Thyroid gland (tissue), 4 donors: ENCODE results near the gene CHST11. TPM values are rescaled to one million over a fixed set of nuclear protein-coding genes. Genes with fewer than 3 reads are reported as not detected.

Experiments used
- DNase-seq, 2 donors: peaks; one replicate each; pipeline ENCODE4 v3.0.0-alpha.2; 2019
- H3K27ac ChIP-seq, 3 donors: fragments of 200-600 bp; sonication (generic); 1 replicate in 2 of 3; 2 replicates in 1 of 3; pipeline ENCODE4 v1.5.1; 2016 to 2019; ENCODE audit warnings: mild to moderate bottlenecking in 1 of 3, moderate library complexity in 1 of 3
- H3K27me3 ChIP-seq: fragments of 200-600 bp; sonication (generic); one replicate; pipeline ENCODE4 v1.5.1; 2019
- H3K36me3 ChIP-seq, 2 donors: fragments of 200-600 bp; sonication (generic); one replicate each; pipeline ENCODE4 v1.5.1; 2016 to 2019
- H3K4me1 ChIP-seq, 2 donors: fragments of 200-600 bp; sonication (generic); one replicate each; pipeline ENCODE4 v1.5.1; 2017 to 2019
- H3K4me3 ChIP-seq, 3 donors: fragments of 200-600 bp; sonication (generic); replicated peaks in 1 of 3; 1 replicate in 2 of 3; 2 replicates in 1 of 3; pipeline ENCODE4 v1.5.1; 2016; ENCODE audit warnings: mild to moderate bottlenecking in 1 of 3
- H3K9me3 ChIP-seq: fragments of 200-600 bp; sonication (generic); one replicate; pipeline ENCODE4 v1.5.1; 2017
- POLR2A ChIP-seq, 2 donors: fragments of 450-650 bp; IDR thresholded peaks; one replicate each; pipeline ENCODE4 v1.6.1; 2017; ENCODE audit warnings: antibody characterized with exemption in 2 of 2, mild to moderate bottlenecking in 2 of 2, moderate library complexity in 1 of 2
- WGBS, 2 donors: methylation state at CpG; one replicate each; pipeline ENCODE4 v1.1.5; 2017; 5-methylcytosine and 5-hydroxymethylcytosine counted together
- intact Hi-C: fragments of 100-400 bp; cut with DNase I; formaldehyde crosslinking; loops from one replicate; pipeline ENCODE4 v1.15.1; 2023
- total RNA-seq, 4 donors: library from RNA; depleted of rRNA; stranded (reverse); fragments of >200 nt; gene quantifications; one replicate each; pipeline ENCODE4 v1.2.3, GENCODE V29; 2016
- TF ChIP-seq, protein P1 (sequence below), 6 experiments: fragments of 200-600 bp in 3 of 6; fragments of 450-650 bp in 3 of 6; sonication (generic) in 3 of 6; IDR thresholded peaks; one replicate each; pipeline ENCODE4 v1.5.1; 2016 to 2019; ENCODE audit warnings: antibody characterized with exemption in 6 of 6, mild to moderate bottlenecking in 2 of 6, inconsistent platforms in 1 of 6, moderate library complexity in 1 of 6

CHST11 gene
- total RNA-seq, 4 donors from 2014 or later: 6.9 to 11.6 (median 8.0) TPM

DNA sequence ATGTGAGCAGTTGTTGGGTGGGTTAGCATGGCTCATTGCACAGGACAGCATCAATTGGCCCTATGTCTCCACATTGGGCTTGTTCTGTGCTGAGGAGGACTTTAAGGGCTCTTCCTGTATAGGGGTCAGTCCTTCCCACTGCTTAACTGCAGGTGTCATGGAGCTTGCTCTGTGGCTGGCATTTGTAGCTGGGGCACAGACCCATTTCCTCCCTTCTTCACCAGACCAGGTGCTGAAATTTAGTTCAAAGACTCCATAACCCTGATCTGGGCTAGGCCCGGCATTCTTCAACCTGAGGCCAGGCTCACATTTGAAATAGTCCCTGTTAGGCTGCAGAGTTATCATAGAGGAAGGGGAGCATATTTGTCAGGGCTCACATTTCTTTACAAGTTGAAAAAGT is 12.8 kb downstream of the CHST11 start:
- Histone ChIP-seq H3K9me3 (no peaks in the 10 kb centered on the region), H3K27me3 (no peaks in the 10 kb centered on the region), H3K27ac (no peak overlapping the region), H3K36me3 (no peaks in the 10 kb centered on the region), H3K4me3 (no peak overlapping the region), H3K4me1 (peaks cover 8 to 14% of the 10 kb centered on the region in 2 donors)
- intact Hi-C loops: no loop called here
- TF ChIP-seq, protein P1, sequence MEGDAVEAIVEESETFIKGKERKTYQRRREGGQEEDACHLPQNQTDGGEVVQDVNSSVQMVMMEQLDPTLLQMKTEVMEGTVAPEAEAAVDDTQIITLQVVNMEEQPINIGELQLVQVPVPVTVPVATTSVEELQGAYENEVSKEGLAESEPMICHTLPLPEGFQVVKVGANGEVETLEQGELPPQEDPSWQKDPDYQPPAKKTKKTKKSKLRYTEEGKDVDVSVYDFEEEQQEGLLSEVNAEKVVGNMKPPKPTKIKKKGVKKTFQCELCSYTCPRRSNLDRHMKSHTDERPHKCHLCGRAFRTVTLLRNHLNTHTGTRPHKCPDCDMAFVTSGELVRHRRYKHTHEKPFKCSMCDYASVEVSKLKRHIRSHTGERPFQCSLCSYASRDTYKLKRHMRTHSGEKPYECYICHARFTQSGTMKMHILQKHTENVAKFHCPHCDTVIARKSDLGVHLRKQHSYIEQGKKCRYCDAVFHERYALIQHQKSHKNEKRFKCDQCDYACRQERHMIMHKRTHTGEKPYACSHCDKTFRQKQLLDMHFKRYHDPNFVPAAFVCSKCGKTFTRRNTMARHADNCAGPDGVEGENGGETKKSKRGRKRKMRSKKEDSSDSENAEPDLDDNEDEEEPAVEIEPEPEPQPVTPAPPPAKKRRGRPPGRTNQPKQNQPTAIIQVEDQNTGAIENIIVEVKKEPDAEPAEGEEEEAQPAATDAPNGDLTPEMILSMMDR (IDR thresholded peaks at IDR 0.05): no peak
- no peak for TF ChIP-seq POLR2A (IDR thresholded peaks at IDR 0.05)
- 83 to 100% methylated on average over 1 of the region's 1 CpG for WGBS, 2 donors
- no peak for DNase-seq

DNA sequence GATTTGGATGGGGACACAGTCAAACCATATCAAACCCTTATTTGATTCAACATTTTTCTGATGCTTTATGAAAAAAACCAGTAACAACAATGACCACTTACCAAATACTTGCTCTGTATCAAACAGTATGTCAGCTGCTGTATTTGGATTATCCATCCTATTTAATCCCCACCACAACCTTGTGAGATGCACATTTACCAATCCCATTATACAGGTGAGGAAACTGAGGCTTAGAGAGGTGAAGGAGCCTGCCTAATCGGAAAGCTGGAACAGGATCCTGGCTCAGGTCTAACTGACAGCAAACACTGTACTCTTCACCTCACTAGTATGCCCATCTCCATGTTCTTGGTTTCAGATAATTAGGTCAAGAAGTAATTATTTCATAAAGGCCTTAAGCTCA is 13.8 kb downstream of the CHST11 start:
- Histone ChIP-seq H3K27ac (no peak overlapping the region), H3K4me3 (no peak overlapping the region), H3K4me1 (peaks cover 4 to 6% of the 10 kb centered on the region in 2 donors), H3K36me3 (no peaks in the 10 kb centered on the region), H3K27me3 (no peaks in the 10 kb centered on the region), H3K9me3 (no peaks in the 10 kb centered on the region)
- intact Hi-C loops: no loop called here
- WGBS, 2 donors: 95 to 100% methylated on average over 1 of the region's 1 CpG
- no peak for TF ChIP-seq POLR2A (IDR thresholded peaks at IDR 0.05)
- TF ChIP-seq, protein P1 (IDR thresholded peaks at IDR 0.05): no peak
- no peak for DNase-seq

- H3K27me3 ChIP-seq: no peaks in the 10 kb centered on the region
- TF ChIP-seq, protein P1 (IDR thresholded peaks at IDR 0.05): no peak
- TF ChIP-seq POLR2A (IDR thresholded peaks at IDR 0.05): no peak
- H3K36me3 ChIP-seq: no peaks in the 10 kb centered on the region
- H3K27ac ChIP-seq: no peak overlapping the region
- intact Hi-C loops: no loop called here
- no peak for DNase-seq
- 96% methylated on average over 3 of the region's 3 CpGs for WGBS, 2 donors
- no peak overlapping the region for H3K4me3 ChIP-seq
- H3K9me3 ChIP-seq: no peaks in the 10 kb centered on the region
- no peaks in the 10 kb centered on the region for H3K4me1 ChIP-seq
Measured at GRCh38 chr12:104471336-104471735, 14.6 kb downstream of the CHST11 start.

- no peaks in the 10 kb centered on the region for H3K27me3 ChIP-seq
- WGBS, 2 donors: 93% methylated on average over 4 of the region's 4 CpGs
- no peaks in the 10 kb centered on the region for H3K9me3 ChIP-seq
- intact Hi-C loops: no loop called here
- TF ChIP-seq, protein P1 (IDR thresholded peaks at IDR 0.05): no peak
- TF ChIP-seq POLR2A (IDR thresholded peaks at IDR 0.05): no peak
- no peak overlapping the region for H3K27ac ChIP-seq
- H3K36me3 ChIP-seq: no peaks in the 10 kb centered on the region
- H3K4me1 ChIP-seq: no peaks in the 10 kb centered on the region
- H3K4me3 ChIP-seq: no peak overlapping the region
- no peak for DNase-seq
Measured at GRCh38 chr12:104472748-104473147, 16.0 kb downstream of the CHST11 start.

GRCh38 chr12:104473374-104473983 is 16.7 kb downstream of the CHST11 start:
- intact Hi-C loops: no loop called here
- WGBS, 2 donors: 74 to 76% methylated on average over 10 of the region's 10 CpGs
- no peaks in the 10 kb centered on the region for H3K4me1 ChIP-seq
- DNase-seq: no peak
- no peak for TF ChIP-seq POLR2A (IDR thresholded peaks at IDR 0.05)
- TF ChIP-seq, protein P1 (IDR thresholded peaks at IDR 0.05): no peak
- no peaks in the 10 kb centered on the region for H3K9me3 ChIP-seq
- no peak overlapping the region for H3K27ac ChIP-seq
- no peaks in the 10 kb centered on the region for H3K36me3 ChIP-seq
- no peak overlapping the region for H3K4me3 ChIP-seq
- no peaks in the 10 kb centered on the region for H3K27me3 ChIP-seq
